ENCODE data around the gene CCT7. TPM values are rescaled to one million over a fixed set of nuclear protein-coding genes. Genes with fewer than 3 reads are reported as not detected.

The CCT7 gene
- polyA plus RNA-seq, 1 experiment = 331 TPM

DNA sequence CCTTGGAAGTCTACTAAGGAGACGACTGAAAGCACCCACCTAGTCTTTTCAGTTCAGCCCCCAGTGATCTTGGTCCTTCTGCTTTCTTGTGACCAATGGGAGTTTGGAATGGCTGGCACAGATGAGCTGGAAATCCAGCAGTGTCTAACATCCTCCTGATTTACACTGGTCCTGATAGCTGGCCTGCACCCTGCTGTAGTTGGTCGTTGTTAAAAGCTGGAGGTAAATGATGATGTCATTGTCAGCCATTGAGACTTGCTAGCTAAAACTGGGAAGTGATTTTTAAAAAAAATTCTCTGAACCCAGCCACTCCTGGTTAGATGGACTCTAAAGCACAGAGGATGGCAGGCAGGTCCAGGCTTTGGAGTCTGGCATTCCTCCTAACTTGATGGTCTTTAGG, 19.3 kb downstream of the CCT7 start:
- POLR2A ChIA-PET = no interaction called here
- CTCF ChIA-PET = interaction anchor here (0.5 to 1.0 kb wide), 2 partner anchors 18 to 41 kb away, joined by 3 read pairs; no protein-coding TSS in a partner anchor
- DNase-seq (ENCODE audit: low read depth, low spot score) = no peak
- TF ChIP-seq, protein P1, sequence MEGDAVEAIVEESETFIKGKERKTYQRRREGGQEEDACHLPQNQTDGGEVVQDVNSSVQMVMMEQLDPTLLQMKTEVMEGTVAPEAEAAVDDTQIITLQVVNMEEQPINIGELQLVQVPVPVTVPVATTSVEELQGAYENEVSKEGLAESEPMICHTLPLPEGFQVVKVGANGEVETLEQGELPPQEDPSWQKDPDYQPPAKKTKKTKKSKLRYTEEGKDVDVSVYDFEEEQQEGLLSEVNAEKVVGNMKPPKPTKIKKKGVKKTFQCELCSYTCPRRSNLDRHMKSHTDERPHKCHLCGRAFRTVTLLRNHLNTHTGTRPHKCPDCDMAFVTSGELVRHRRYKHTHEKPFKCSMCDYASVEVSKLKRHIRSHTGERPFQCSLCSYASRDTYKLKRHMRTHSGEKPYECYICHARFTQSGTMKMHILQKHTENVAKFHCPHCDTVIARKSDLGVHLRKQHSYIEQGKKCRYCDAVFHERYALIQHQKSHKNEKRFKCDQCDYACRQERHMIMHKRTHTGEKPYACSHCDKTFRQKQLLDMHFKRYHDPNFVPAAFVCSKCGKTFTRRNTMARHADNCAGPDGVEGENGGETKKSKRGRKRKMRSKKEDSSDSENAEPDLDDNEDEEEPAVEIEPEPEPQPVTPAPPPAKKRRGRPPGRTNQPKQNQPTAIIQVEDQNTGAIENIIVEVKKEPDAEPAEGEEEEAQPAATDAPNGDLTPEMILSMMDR (IDR thresholded peaks at IDR 0.05; ENCODE audit: low read depth, low read length) = no peak
- no peaks in the 10 kb centered on the region for H3K27me3 ChIP-seq (ENCODE audit: control insufficient read depth, insufficient read depth, low read length)
- no peak overlapping the region for H3K4me3 ChIP-seq (ENCODE audit: low read depth, low read length)
- H3K27ac ChIP-seq (ENCODE audit: low read depth, low read length) = no peak overlapping the region
- H3K9me3 ChIP-seq (ENCODE audit: control insufficient read depth, insufficient read depth, low read length) = no peaks in the 10 kb centered on the region

DNA sequence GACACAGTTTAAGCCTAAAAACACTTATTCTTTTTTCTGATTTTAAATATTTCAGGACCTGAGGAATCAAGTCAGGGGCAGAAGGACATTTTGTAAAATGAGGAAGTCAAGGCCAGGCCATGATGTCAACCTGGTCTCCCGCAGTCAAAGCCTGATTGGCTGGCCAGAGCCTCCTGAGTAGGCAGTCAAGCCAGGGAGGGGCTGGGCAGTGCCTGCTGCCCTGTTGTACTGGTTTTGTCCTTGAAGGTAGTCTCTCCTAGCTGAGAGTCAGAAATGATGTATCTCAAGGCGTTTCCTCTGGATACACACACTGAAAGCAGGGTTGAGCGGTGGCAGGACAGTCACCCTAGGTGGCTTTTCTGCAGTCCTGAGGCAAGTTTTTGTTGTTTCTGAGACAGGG, 19.8 kb downstream of the CCT7 start:
- no peak overlapping the region for H3K4me3 ChIP-seq (ENCODE audit: low read depth, low read length)

DNA sequence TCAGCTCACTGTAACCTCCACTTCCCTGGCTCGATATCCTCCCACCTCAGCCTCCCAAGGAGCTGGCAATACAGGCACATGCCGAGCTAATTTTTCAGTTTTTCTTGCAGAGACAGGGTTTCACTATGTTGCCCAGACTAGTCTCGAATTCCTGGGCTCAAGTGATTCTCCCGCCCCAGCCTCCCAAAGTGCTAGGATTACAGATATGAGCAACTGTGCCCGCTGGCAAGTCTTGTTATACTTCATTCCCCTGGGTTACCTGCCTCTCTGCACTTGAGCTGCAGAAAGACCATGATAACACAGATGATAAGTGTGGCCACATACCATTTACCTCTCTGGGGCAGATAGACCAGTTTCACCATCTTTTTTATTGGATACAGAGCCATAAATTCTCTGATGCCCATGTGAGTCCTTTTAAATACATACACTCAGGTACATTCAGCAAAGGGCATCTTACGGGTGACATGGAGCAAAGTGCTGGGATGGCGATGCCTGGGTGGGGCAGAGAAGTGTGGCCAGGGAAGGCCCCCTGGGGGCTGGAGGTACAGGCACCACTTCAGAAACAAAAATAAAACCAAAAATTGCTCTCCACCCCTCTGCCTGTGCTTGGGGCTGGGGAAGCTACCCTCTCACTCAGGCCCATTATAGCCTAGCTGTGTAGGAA, 20.4 kb downstream of the CCT7 start:
- no peak overlapping the region for H3K27ac ChIP-seq (ENCODE audit: low read depth, low read length)
- H3K4me3 ChIP-seq (ENCODE audit: low read depth, low read length) = no peak overlapping the region
- POLR2A ChIA-PET = interaction anchor here (1.2 kb wide), 1 partner anchor 19 kb away, joined by 3 read pairs; no protein-coding TSS in a partner anchor
- no peaks in the 10 kb centered on the region for H3K9me3 ChIP-seq (ENCODE audit: control insufficient read depth, insufficient read depth, low read length)
- TF ChIP-seq, protein P1 (IDR thresholded peaks at IDR 0.05; ENCODE audit: low read depth, low read length) = no peak
- no peak for DNase-seq (ENCODE audit: low read depth, low spot score)
- CTCF ChIA-PET = no interaction called here
- H3K27me3 ChIP-seq (ENCODE audit: control insufficient read depth, insufficient read depth, low read length) = no peaks in the 10 kb centered on the region

More for the DNA sequence above, 19.8 kb downstream of the CCT7 start:
- H3K9me3 ChIP-seq (ENCODE audit: control insufficient read depth, insufficient read depth, low read length) = no peaks in the 10 kb centered on the region
- POLR2A ChIA-PET = interaction anchor here (1.2 kb wide), 1 partner anchor 18 kb away, joined by 3 read pairs; no protein-coding TSS in a partner anchor
- H3K27me3 ChIP-seq (ENCODE audit: control insufficient read depth, insufficient read depth, low read length) = no peaks in the 10 kb centered on the region
- H3K27ac ChIP-seq (ENCODE audit: low read depth, low read length) = no peak overlapping the region
- DNase-seq (ENCODE audit: low read depth, low spot score) = no peak
- TF ChIP-seq, protein P1 (IDR thresholded peaks at IDR 0.05; ENCODE audit: low read depth, low read length) = no peak
- CTCF ChIA-PET = interaction anchor here (1.0 kb wide), 1 partner anchor 42 kb away, joined by 3 read pairs; no protein-coding TSS in a partner anchor

DNA sequence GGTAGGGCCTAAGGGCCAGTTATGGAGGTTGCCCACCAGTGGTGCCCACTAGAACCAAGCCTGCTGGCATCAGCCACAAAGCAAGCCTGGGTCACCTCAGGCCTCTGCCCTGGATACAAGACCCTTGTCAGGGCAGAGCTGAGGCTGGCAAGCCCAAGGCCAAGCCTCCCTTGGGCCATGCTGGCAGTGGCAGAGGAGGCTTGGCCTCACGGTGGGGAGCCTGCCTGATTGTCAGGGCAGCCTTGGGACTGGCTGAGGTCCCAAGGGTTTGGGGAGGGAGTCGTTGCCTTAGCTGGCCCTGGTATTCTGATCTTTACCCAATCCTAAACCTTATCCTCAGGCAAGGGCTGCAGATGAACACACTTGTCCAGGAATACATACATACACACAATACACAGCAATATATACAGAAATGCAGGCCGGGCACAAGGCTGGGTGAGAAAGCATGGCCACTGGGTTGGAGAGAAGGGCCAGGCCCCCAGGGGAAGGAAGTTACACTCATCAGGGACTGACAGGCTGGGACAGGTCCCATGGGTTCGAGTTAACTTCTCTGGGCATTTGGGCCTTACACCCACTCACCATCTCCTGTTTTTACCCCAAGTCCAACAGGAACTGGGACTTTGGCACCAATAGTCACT, 21.0 kb downstream of the CCT7 start:
- DNase-seq (ENCODE audit: low read depth, low spot score) = no peak
- Histone ChIP-seq H3K9me3 (ENCODE audit: control insufficient read depth, insufficient read depth, low read length) (no peaks in the 10 kb centered on the region), H3K27me3 (ENCODE audit: control insufficient read depth, insufficient read depth, low read length) (no peaks in the 10 kb centered on the region), H3K27ac (ENCODE audit: low read depth, low read length) (no peak overlapping the region), H3K4me3 (ENCODE audit: low read depth, low read length) (no peak overlapping the region)
- ChIA-PET POLR2A (interaction anchor here (1.2 kb wide), 1 partner anchor 19 kb away, joined by 3 read pairs; no protein-coding TSS in a partner anchor), CTCF (no interaction called here)
- TF ChIP-seq, protein P1 (IDR thresholded peaks at IDR 0.05; ENCODE audit: low read depth, low read length) = no peak
